ENCODE results near the gene SUPT16H. TPM values are rescaled to one million over a fixed set of nuclear protein-coding genes. Genes with fewer than 3 reads are reported as not detected.

The SUPT16H gene
- total RNA-seq, 1 experiment from 2014 or later: 210 TPM

- peak overlapping the region; percentile 72 to 85 for H3K4me3 Mint-ChIP-seq
- Histone ChIP-seq H4K20me1 (ENCODE audit: control insufficient read depth, insufficient read depth, insufficient read length) (no peaks in the 10 kb centered on the region), H4K91ac (ENCODE audit: insufficient read length, low read depth, low read length) (no peak overlapping the region), H3K18ac (ENCODE audit: insufficient read length, low read depth, low read length) (no peak overlapping the region), H3K4me1 (ENCODE audit: insufficient read depth, low read length) (0 out of 2 replicates have a peak, but pooled peaks cover 2% of the 10 kb centered on the region), H3K4ac (ENCODE audit: low read depth, low read length) (no peak overlapping the region; the same call in 1 of the 2 replicates), H3T11ph (ENCODE audit: low read length) (no peak overlapping the region), H4K5ac (ENCODE audit: insufficient read length, low read depth, low read length) (peak overlapping the region; percentile 44), H3K4me2 (ENCODE audit: insufficient read depth, insufficient read length, low read length) (peak overlapping the region; percentile 90), H3K9me3 (ENCODE audit: control insufficient read depth, low read depth, low read length) (no peaks in the 10 kb centered on the region), H3K23ac (ENCODE audit: insufficient read length, low read depth, low read length) (no peak overlapping the region), H2BK120ac (ENCODE audit: low read depth, low read length, poor library complexity, severe bottlenecking) (peak overlapping the region; percentile 44), H3K14ac (ENCODE audit: insufficient read depth, low read length) (peak overlapping the region; percentile 96; the same call in 1 of the 2 replicates), H3K27me3 (ENCODE audit: insufficient read depth, low read length) (no peaks in the 10 kb centered on the region), H3K9ac (ENCODE audit: extremely low read depth, insufficient read length, low read length) (peak overlapping the region; percentile 89), H2AK5ac (ENCODE audit: insufficient read length, low read length) (no peak overlapping the region), H2BK15ac (ENCODE audit: low read depth, low read length) (no peak overlapping the region), H3K79me2 (ENCODE audit: insufficient read depth, low read length) (no peaks in the 10 kb centered on the region), H3K27ac (ENCODE audit: insufficient read length, low read depth, low read length) (peak overlapping the region; percentile 89), H2BK12ac (ENCODE audit: insufficient read length, low read depth, low read length) (no peak overlapping the region), H3K79me1 (ENCODE audit: insufficient read depth, low read depth, low read length, poor library complexity, severe bottlenecking) (no peaks in the 10 kb centered on the region), H2AFZ (ENCODE audit: low read length) (no peak overlapping the region), H2BK5ac (ENCODE audit: insufficient read length, low read length) (peak overlapping the region; percentile 69), H3K56ac (ENCODE audit: insufficient read length, low read depth, low read length) (no peak overlapping the region), H4K8ac (replicated peaks; ENCODE audit: insufficient read length, low read depth, low read length) (no peak overlapping the region), H2BK20ac (ENCODE audit: low read depth, low read length, poor library complexity, severe bottlenecking) (no peak overlapping the region), H3K23me2 (ENCODE audit: insufficient read length, low read depth, low read length, poor library complexity, severe bottlenecking) (peaks cover 3% of the 10 kb centered on the region)
- H3K36me3 Mint-ChIP-seq (ENCODE audit: insufficient read depth in 1 of 3, low read depth in 3 of 3): no peaks in the 10 kb centered on the region
- H3K4me1 Mint-ChIP-seq: peaks cover 26 to 30% of the 10 kb centered on the region in 2 experiments
- TF ChIP-seq CTCF (conservative IDR thresholded peaks at IDR 0.05): no peak
- peak overlapping the region; percentile 98 to 99 (median 99) for H3K27ac Mint-ChIP-seq
- DNase-seq: no peak
- no peaks in the 10 kb centered on the region for H3K9me3 Mint-ChIP-seq
- no peaks in the 10 kb centered on the region; the same call in 1 of the 2 replicates for H3K27me3 Mint-ChIP-seq (ENCODE audit: low read depth)
These were observed 75.7 kb downstream of the SUPT16H start for GRCh38 chr14:21308132-21308478.
